ENCODE measurements around the gene CEP112. TPM values are rescaled to one million over a fixed set of nuclear protein-coding genes. Genes with fewer than 3 reads are reported as not detected.

Gene CEP112
- total and polyA plus RNA-seq, 5 experiments from 2014 or later, result 0.27 to 2.0 (median 1.7) TPM; not detected in 2

DNA sequence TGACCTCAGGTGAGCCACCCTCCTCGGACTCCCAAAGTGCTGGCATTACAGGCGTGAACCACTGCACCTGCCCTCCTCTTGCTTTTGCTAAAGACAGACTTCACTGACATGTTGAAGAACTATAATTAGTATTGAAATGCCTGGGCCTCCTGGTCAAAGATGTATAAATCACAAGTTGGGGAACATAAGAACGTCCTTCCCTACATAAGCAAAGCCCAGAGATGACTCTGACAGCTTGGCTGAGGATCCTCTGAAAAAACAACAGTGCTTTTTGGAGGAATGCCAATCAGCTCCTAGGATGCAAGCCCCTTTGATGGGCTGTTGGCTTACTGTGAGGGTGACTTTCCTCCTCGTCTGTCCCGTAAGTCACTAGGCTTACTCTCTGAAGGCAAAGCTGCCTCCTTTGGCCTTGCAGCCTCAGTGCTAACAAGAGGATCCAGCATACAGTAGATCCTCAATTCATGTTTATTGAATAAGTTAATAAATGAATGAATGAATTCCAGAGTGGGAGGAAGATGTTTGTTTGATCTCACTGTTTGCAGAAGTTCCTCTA, 30.9 kb upstream of the CEP112 start:
- no peak for ATAC-seq
- no peak overlapping the region for H3K27ac Mint-ChIP-seq

DNA sequence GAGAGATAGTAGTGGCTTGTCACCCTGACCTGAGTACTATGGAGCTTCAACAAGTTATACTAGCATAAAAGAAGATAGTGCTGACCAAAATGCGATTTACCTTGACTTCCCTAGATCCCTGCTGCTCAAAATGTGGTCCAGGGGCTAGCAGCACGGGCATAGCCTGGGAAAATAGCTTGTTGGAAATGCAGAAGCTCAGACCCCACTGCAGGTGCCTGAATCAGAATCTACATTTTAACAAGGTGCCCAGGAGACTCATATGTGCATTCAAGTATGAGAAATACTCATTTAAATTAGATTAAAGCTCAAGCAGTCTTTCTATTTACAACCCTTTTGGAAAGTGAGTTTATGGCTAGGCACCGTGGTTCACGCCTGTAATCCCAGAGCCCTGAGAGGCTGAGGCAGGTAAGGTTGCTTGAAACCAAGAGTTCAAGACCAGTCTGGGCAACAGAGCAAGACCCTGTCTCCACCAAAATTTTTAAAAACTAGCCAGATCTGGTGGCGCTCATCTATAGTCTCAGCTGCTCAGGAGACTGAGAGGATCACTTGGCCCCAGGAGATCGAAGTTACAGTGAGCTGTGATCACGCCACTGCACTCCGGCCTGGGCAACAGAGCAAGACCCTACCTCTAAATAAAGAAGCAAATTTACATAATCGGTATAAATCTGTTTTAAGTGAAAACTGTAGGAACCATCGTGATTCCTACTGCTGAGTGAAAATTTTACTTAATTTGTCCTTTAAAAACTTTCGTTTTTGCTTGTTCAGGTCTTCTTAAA, 30.0 kb upstream of the CEP112 start:
- DNase-seq (no peak), ATAC-seq (no peak)
- POLR2A ChIA-PET, result no interaction called here
- H3K27ac Mint-ChIP-seq, result no peak overlapping the region
- no peaks in the 10 kb centered on the region for H3K9me3 Mint-ChIP-seq
- no peaks in the 10 kb centered on the region for H3K36me3 Mint-ChIP-seq
- peaks cover 0 to 13% (median 0%) of the 10 kb centered on the region in 5 donors for H3K27me3 Mint-ChIP-seq
- H3K4me1 Mint-ChIP-seq, result peaks cover 0 to 2% (median under 1%) of the 10 kb centered on the region in 4 donors
- no peak overlapping the region for H3K4me3 Mint-ChIP-seq

More for the DNA sequence above, 30.9 kb upstream of the CEP112 start:
- H3K4me3 Mint-ChIP-seq, result no peak overlapping the region
- DNase-seq, result no peak
- no peaks in the 10 kb centered on the region for H3K9me3 Mint-ChIP-seq
- H3K4me1 Mint-ChIP-seq, result peaks cover 0 to 2% (median under 1%) of the 10 kb centered on the region in 4 donors
- POLR2A ChIA-PET, result interaction anchor here (0.6 kb wide), 1 partner anchor 11 kb away, joined by 4 read pairs; no protein-coding TSS in a partner anchor
- no peaks in the 10 kb centered on the region for H3K36me3 Mint-ChIP-seq
- peaks cover 0 to 13% (median 0%) of the 10 kb centered on the region in 5 donors for H3K27me3 Mint-ChIP-seq

DNA sequence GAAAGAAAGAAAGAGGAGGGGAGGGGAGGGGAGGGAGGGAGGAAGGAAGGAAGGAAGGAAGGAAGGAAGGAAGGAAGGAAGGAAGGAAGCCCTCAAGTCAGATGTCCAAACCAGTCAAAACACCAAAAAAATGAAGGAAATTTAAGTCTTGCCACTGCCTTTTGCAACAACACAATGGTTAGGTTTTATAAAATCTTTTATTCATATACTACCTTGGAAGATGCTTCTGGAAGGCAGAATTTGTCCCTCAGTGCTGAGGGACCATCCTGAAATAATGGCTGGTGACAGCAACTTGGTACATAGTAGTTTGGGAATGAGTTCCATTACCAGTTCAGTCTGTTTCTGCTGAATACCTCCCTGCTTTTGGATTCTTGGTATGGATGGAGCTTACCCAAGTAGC, 29.4 kb upstream of the CEP112 start:
- no peak for DNase-seq
- Mint-ChIP-seq H3K27ac (no peak overlapping the region), H3K4me1 (peaks cover 0 to 2% (median under 1%) of the 10 kb centered on the region in 4 donors), H3K4me3 (no peak overlapping the region), H3K36me3 (no peaks in the 10 kb centered on the region), H3K9me3 (no peaks in the 10 kb centered on the region), H3K27me3 (peaks cover 0 to 13% (median 0%) of the 10 kb centered on the region in 5 donors)
- POLR2A ChIA-PET, result no interaction called here
- ATAC-seq, result no peak

DNA sequence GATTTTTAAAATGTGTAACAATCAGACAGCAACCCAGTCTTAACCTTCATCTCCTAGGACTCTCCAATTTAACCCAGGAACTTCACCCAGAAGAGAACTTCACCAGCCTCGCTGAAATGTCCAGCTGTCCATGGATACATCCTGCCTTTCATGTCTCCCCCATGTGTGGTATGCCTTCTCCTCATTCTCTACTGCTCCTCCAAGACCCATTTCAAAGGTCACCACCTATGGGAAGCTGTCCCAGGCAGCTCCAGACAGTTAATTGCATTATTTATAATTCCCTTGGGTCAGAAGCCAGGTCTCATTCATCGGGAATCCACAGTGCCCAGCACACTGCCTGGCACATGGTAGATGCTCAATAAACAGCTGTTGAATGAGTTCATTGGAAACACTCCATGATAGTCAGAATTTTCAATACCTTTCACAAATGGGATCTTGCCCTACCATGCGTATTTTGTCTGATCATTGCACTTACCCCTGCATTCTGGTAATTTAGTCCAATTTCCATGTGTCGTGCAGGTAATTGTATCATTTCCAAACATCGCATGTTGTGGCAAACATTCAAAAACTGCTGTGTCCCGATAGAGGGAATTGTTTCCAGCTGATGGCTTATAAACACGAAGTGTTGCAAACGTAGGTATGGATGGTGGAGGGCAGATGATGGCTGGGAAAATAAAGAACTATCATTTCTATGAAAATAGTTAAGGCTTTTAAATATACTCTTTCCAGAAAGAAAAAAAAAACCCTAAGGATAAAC, 28.3 kb upstream of the CEP112 start:
- no peak for ATAC-seq

DNA sequence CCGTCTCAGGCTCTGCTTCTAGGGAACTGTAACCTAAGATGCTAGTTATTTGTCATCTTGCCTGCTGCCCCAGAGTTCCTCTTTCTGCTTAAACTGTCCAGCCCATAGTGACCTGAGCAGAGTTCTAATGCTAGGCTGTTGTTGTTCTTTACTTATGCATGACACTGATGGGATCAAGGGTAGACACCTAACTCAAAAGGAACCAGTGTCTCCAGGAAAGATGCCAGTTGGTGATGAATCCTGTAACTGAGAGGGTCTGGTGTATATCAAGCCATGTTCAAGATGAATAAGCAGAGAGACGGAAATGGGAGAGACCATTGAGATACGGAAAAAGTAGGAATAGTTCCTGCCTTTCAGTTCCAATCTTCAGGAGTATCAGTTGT, 23.6 kb upstream of the CEP112 start:
- POLR2A ChIA-PET, result no interaction called here

More for the DNA sequence above, 28.3 kb upstream of the CEP112 start:
- Mint-ChIP-seq H3K9me3 (no peaks in the 10 kb centered on the region), H3K27me3 (peaks cover 0 to 14% (median 0%) of the 10 kb centered on the region in 5 donors), H3K27ac (peak overlapping the region in 2 of 10 donors; percentile 12 to 37), H3K4me1 (peaks cover 0 to 2% (median under 1%) of the 10 kb centered on the region in 4 donors), H3K4me3 (no peak overlapping the region), H3K36me3 (no peaks in the 10 kb centered on the region)
- POLR2A ChIA-PET, result no interaction called here
- DNase-seq, result no peak

DNA sequence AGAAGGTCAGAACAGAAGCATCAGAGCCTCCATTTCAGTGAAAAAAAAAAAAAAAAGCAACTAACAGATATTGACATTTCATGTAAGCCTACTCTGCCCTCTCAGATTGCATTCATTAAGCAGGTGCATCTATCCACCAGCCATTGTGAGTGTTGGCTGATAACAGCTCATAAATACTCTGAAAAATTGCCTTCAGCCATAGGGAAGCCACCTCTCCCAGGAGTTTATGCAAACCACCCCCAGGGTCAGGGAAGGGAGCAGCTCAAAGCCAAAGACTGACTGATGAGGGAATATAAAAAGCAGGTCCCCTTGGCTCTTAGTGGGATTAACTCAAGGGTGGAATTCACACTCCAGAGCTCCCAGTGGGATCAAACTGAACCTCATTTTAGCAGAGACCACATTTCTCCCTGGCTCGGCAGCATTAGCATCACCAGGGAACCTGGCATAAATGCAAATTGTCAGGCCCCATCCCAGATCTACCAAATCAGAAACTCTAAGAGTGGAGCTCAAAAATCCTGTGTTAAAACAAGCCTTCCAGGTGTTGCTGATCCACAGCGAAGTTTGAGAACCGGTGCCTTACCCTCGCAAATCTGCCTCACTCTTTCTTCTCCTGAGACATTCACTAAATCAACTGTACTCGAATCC, 23.1 kb upstream of the CEP112 start:
- no peaks in the 10 kb centered on the region for H3K4me1 Mint-ChIP-seq
- no peak overlapping the region for H3K27ac Mint-ChIP-seq
- peaks cover 0 to 4% (median 4%) of the 10 kb centered on the region in 5 donors for H3K27me3 Mint-ChIP-seq
- DNase-seq, result no peak
- no peak for ATAC-seq
- no peaks in the 10 kb centered on the region for H3K36me3 Mint-ChIP-seq
- no peak overlapping the region for H3K4me3 Mint-ChIP-seq
- H3K9me3 Mint-ChIP-seq, result no peaks in the 10 kb centered on the region
- POLR2A ChIA-PET, result no interaction called here

More for the DNA sequence above, 23.6 kb upstream of the CEP112 start:
- Mint-ChIP-seq H3K27me3 (peaks cover 0 to 6% (median 4%) of the 10 kb centered on the region in 5 donors), H3K4me3 (no peak overlapping the region), H3K9me3 (no peaks in the 10 kb centered on the region), H3K4me1 (no peaks in the 10 kb centered on the region), H3K27ac (no peak overlapping the region), H3K36me3 (no peaks in the 10 kb centered on the region)
- no peak for ATAC-seq
- no peak for DNase-seq

DNA sequence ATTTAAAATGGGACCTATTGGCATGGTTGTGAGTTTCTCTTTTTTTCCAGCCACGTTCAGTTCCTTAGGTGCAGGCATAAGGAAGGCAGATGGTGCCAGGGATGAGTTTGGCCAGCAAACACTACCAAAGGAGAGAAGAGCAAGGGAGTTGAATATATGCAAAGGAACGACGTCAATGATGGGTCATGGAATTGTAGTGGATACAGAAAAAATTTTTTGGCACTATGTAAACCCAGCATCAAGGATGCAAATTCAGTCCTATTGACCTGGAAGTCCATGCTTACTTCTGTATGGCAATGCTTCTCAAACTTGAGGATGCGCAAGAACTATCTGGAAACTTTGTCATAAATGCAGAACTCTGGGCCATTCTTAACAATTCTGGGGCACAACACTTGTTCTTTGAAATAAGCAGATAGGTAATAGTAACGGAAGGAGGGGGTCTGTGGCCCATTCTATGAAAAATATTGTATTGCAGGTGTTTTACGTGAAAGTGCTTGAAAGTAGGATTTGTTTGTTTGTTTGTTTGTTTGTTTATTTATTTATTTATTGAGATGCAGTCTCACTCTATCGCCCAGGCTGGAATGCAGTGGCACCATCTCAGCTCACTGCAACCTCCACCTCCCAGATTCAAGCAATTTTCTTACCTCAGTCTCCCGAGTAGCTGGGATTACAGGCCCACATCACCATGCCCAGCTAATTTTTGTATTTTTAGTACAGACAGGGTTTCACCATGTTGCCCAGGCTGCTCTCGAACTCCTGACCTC, 19.3 kb upstream of the CEP112 start:
- H3K27me3 Mint-ChIP-seq, result peaks cover 0 to 4% (median 3%) of the 10 kb centered on the region in 5 donors
- POLR2A ChIA-PET, result no interaction called here
- H3K4me1 Mint-ChIP-seq, result peaks cover 0 to 2% (median 1%) of the 10 kb centered on the region in 4 donors
- H3K4me3 Mint-ChIP-seq, result no peak overlapping the region
- no peak overlapping the region for H3K27ac Mint-ChIP-seq
- no peak for ATAC-seq
- H3K36me3 Mint-ChIP-seq, result no peaks in the 10 kb centered on the region
- DNase-seq, result no peak
- no peaks in the 10 kb centered on the region for H3K9me3 Mint-ChIP-seq

DNA sequence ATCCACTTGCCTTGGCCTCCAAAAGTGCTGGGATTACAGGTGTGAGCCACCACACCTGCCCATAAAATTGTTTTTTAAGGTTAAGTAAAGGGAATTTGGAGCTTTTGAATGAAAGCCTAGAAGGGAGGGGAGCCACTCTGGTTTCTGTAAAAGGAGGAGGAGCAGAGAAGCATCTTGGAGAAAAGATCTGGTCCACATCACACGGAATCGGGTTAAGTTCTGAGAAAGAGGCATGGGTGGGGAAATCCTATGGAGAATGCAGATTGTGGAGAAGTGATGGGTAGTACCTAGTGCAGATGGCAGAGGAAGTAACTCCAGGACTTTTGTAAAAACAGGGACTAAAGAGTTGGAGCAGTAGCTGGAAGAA, 18.3 kb upstream of the CEP112 start:
- peaks cover 0 to 4% (median 0%) of the 10 kb centered on the region in 5 donors for H3K27me3 Mint-ChIP-seq
- POLR2A ChIA-PET, result interaction anchor here (1.1 kb wide), 1 partner anchor 14 kb away, joined by 3 read pairs; no protein-coding TSS in a partner anchor
- ATAC-seq (no peak), DNase-seq (no peak)
- no peaks in the 10 kb centered on the region for H3K36me3 Mint-ChIP-seq
- peak overlapping the region in 2 of 10 donors; percentile 6 to 14 for H3K27ac Mint-ChIP-seq
- no peak overlapping the region for H3K4me3 Mint-ChIP-seq
- H3K4me1 Mint-ChIP-seq, result peaks cover 0 to 2% (median 1%) of the 10 kb centered on the region in 4 donors
- H3K9me3 Mint-ChIP-seq, result no peaks in the 10 kb centered on the region

DNA sequence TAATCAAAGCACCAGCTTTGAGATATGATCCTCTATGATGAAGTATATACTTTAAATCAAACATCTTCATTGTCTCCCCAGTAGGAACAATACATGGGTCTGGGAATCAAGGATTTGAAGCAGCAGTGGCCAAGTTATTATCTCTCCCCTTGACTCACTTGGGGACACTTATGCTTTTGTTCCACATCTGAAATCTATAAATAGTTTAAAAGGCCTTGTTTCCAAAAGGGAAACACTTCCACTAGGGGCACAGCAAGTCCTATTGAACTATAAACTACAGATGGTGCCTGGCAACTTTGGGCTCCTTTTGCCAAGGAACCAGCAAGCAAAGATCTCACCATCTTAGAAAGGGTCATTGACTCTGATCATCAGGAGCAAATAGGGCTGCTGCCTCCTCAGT, 16.0 kb upstream of the CEP112 start:
- POLR2A ChIA-PET, result no interaction called here
- Mint-ChIP-seq H3K4me1 (peaks cover 0 to 5% (median 1%) of the 10 kb centered on the region in 4 donors), H3K9me3 (peaks cover 0 to 3% (median 0%) of the 10 kb centered on the region in 9 donors), H3K27ac (no peak overlapping the region), H3K4me3 (no peak overlapping the region), H3K27me3 (peaks cover 0 to 4% (median 0%) of the 10 kb centered on the region in 5 donors), H3K36me3 (no peaks in the 10 kb centered on the region)
- DNase-seq, result no peak
- ATAC-seq, result no peak

DNA sequence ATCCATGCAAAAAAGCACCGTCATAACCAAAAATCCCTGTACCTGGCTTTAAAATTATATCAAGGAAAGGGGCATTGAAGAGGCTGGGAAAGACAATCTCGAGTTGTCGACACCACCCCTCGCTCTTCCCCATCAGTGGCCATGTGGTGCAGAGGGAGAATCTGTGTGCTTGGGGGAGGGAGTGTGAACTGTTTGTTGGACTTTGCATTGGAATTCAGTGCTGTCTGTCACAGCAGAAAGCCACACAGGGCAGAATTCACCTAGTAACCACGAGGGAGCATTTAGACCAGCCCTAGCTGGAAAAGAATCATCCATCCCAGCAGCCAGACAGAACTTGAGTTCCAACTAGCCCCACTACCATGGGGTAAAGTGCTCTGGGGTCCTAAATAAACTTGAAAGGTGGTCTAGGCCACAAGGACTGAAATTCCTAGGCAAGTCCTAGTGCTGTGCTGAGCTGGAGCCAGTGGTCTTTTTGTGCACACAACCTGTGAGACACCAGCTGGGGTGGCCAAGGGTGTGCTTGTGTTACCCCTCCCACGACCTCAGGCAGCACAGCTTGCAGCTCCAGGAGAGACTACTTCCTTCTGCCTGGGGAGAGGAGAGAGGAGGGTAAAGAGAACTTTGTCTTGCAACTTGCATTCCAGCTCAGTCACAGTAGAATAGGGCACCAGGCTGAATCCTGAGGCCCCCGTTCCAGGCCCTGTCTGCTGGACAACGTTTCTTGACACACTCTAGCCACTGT, 11.5 kb upstream of the CEP112 start:
- DNase-seq, result no peak
- Mint-ChIP-seq H3K36me3 (no peaks in the 10 kb centered on the region), H3K4me1 (peaks cover 7 to 22% (median 20%) of the 10 kb centered on the region in 4 donors), H3K27me3 (no peaks in the 10 kb centered on the region), H3K27ac (peak overlapping the region in 4 of 10 donors; percentile 47 to 70 (median 54)), H3K9me3 (peaks cover 0 to 3% (median 0%) of the 10 kb centered on the region in 9 donors), H3K4me3 (no peak overlapping the region)
- POLR2A ChIA-PET, result interaction anchor here (0.6 to 1.7 kb wide), 3 partner anchors 12 to 132 kb away, joined by 3 to 8 read pairs (median 6); partner anchors contain the start of gene CEP112
- no peak for ATAC-seq

DNA sequence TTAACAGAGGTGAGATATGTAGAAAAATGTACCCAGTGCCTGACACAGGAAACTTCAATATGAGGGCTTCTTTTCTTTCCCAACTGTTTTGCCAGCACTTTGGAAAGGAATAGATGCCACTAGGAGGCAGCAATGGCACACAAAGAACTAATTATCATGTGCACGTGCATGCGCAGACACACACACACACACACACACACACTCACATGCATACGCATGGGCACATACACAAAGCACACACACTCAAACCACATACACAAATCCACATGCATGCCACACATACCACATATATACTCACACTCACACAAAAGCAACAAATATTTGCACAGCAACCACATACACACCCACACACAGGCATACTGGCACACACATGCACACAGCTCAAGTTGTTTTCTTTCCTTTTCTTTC, 8.8 kb upstream of the CEP112 start:
- POLR2A ChIA-PET, result no interaction called here
- peak overlapping the region in 7 of 10 donors; percentile 30 to 82 (median 64) for H3K27ac Mint-ChIP-seq
- no peaks in the 10 kb centered on the region for H3K36me3 Mint-ChIP-seq
- H3K4me3 Mint-ChIP-seq, result peak overlapping the region in 2 of 10 donors; percentile 31 to 65
- H3K4me1 Mint-ChIP-seq, result peaks cover 7 to 22% (median 20%) of the 10 kb centered on the region in 4 donors
- ATAC-seq (peak; percentile 23 to 36), DNase-seq (peak in 8 of 10 donors; percentile 19 to 64 (median 38))
- H3K27me3 Mint-ChIP-seq, result no peaks in the 10 kb centered on the region
- H3K9me3 Mint-ChIP-seq, result peaks cover 0 to 3% (median 0%) of the 10 kb centered on the region in 9 donors
